GM12875 (cell line): ENCODE data around the gene FBLIM1.

Source experiments
- H3K4me3 ChIP-seq: one replicate; pipeline ENCODE4 v1.5.1; 2011; ENCODE audit warnings: low read depth, low read length, control low read depth
- TF ChIP-seq, protein P1 (sequence below): IDR thresholded peaks from 2 replicates; pipeline ENCODE4 v1.5.1; 2011; ENCODE audit warnings: low read depth, mild to moderate bottlenecking, control low read depth, inconsistent platforms, low read length, moderate library complexity, borderline replicate concordance; ENCODE audit not compliant: insufficient read depth

Gene FBLIM1

DNA sequence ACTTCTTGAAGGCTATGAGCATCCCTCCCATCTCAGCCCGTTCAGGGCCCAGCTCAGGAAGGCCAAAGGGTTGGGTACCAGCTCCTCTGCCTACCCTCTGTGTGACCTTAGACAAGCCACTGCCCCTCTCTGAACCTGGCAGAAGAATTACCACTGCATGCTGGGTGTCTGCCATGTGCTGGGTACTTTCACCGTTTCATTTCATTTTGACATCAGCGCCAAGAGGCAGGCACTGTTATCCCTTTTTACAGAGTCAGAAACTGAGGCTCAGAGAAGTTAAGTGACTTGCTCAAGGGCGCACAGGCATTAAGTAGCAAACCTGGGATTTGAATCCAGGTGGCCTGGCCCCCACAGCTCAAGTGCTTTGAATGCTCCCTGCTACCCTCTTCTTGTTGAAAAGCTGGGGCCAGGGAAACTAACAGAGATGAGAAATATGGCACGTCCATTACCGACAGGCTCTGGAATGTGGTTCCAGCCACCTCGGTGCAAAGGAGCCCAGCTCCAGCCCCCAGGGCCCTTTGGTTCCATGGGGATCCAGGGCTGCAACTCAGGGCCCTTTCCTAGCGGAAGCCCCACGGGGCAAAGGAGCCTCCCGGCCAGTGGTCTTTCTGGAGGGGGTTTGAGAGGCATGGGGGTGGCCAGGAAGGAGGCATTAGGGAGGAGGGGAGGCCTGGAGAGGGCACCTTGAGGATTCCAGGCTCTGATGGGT lies 9.8 kb upstream of the FBLIM1 start:
- TF ChIP-seq, protein P1, sequence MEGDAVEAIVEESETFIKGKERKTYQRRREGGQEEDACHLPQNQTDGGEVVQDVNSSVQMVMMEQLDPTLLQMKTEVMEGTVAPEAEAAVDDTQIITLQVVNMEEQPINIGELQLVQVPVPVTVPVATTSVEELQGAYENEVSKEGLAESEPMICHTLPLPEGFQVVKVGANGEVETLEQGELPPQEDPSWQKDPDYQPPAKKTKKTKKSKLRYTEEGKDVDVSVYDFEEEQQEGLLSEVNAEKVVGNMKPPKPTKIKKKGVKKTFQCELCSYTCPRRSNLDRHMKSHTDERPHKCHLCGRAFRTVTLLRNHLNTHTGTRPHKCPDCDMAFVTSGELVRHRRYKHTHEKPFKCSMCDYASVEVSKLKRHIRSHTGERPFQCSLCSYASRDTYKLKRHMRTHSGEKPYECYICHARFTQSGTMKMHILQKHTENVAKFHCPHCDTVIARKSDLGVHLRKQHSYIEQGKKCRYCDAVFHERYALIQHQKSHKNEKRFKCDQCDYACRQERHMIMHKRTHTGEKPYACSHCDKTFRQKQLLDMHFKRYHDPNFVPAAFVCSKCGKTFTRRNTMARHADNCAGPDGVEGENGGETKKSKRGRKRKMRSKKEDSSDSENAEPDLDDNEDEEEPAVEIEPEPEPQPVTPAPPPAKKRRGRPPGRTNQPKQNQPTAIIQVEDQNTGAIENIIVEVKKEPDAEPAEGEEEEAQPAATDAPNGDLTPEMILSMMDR: no peak
- H3K4me3 ChIP-seq: no peak overlapping the region

DNA sequence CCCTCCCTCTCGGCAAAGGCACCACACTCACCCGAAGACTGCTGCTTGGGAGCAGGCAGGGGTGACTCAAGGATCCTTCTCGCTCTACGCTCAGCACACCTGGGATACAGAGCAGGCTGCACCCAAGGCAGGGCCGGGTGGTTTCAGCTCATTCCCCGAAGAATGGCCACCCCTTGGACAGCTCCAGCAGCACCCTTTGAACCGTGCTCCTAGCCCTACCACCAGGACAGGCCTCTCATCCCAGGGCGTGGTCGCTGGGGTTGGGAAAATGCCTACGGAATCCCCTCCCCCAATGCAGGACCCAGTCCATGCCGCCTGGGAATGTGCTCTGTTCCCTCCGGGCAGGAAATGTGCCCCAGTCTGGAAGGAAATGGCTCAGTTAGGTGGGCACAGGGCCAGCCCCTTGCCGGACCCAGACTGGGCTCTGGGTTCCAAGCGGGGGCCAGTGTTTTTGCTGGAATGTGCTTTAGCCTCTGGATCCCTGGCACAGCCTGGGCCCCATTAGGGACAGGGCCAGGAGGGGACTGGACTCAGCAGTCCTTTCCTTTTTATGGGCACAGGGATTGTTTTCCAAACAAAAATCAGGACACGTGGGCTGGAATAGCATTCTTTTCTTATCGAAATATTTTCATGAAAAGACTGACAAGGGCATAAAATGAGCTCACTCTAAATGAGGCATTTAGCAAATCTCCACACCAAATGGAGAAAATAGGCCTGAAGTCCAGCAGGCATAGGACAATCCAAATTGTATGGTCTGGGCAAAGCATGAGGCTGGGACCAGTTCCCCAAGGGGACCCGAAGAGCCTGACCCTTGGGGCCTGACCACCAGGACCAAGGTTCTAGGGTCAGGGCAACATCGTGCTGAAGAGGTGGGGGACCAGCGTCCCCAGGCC lies 8.9 kb upstream of the FBLIM1 start:
- TF ChIP-seq, protein P1: no peak

DNA sequence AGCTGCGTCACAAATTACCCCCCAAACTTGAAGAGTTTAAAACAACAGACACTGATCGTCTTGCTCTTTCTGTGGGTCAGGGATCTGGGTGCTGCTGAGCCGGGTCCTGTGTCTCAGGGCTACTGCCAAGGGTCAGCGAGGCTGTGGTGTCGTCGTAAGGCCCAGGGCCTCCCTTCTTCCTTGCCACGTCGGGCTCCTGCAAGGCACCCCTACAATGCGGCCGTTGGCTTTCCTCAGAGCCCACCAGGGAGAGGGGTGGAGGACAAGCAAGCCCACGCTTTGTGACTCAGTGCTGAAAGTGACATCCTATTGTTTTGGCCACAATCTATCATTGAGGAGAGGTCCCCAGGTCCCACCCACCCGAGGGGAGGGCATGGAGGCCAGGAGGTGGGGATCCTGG lies 7.7 kb upstream of the FBLIM1 start:
- TF ChIP-seq, protein P1: no peak

More for the DNA sequence above, 8.9 kb upstream of the FBLIM1 start:
- H3K4me3 ChIP-seq: no peak overlapping the region

DNA sequence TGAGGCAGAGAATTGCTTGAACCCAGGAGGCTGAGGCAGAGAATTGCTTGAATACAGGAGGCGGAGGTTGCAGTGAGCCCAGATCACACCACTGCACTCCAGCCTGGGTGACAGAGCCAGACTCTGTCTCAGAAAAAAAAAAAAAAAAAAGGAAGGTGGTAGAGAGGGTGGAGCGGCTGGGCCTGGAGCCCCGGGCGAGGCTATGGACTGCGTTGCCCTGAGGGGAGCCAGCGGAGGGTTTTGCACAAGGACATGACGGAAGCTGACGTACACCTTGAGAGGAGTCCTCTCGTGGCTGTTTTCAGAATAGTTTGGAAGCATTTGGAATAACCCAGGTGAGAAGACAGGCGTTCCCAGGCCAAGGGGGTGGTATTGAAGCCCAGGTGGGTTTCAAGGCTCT lies 6.9 kb upstream of the FBLIM1 start:
- TF ChIP-seq, protein P1: no peak
- no peak overlapping the region for H3K4me3 ChIP-seq

More for the DNA sequence above, 7.7 kb upstream of the FBLIM1 start:
- no peak overlapping the region for H3K4me3 ChIP-seq

DNA sequence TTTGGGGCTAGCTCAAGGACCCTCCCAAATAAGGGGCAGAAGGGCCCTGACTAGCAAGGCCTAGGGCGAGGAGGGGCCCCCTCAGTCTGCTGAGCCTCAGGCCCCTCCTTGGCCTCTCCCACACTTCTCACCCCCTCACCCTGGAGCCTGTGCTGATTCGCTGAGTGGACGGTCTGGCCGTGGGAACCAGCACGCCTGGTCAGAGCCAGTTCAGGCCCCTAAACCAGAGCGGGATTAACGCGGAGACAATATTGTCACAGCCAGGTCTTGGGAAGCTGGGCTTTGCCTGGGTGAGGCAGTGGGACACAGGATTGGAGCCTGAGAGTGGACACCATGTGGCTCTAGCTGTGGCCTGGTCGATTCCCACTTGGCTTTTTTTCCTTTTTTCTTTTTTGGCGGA lies 4.8 kb upstream of the FBLIM1 start:
- TF ChIP-seq, protein P1: no peak
- H3K4me3 ChIP-seq: no peak overlapping the region

DNA sequence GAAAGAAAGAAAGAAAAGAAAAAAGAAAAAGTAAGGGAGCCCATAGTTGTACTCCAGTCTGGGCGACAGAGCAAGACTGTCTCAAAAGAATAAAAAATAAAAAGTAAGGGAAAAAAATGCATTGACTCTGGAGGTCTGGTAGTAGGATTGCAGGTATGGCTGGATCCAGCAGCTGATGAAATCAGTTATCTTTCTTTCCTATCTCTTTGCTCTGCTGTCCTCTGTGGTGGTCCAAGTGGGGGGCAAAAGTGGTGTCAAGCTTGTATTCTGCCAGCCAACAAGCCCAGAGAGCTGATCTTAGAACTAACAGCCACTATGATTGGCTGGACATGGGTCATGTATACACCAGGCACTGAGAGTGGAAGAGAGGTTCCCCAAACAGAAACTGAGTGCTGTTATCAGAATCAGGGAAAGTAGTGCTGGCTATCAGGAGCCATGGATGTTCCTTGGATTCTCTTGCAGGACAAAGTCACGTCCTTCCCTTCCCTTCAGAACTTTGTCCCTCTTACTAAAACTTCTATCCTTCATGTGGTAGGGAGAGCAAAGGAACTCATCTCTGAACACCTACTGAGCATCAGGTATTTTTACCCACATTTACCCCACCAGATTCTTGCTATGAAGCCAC lies 3.5 kb upstream of the FBLIM1 start:
- H3K4me3 ChIP-seq: no peak overlapping the region
- TF ChIP-seq, protein P1: no peak
